Measurements from ENCODE around the gene SLC6A19. TPM values are rescaled to one million over a fixed set of nuclear protein-coding genes. Genes with fewer than 3 reads are reported as not detected.

SLC6A19 gene
- polyA plus RNA-seq, 4 donors, result 56.3 to 199 (median 166) TPM

GRCh38 chr5:1242733-1243486 is 41.5 kb downstream of the SLC6A19 start:
- Histone ChIP-seq H3K36me3 (ENCODE audit: control insufficient read depth in 3 of 3, insufficient read depth in 2 of 3, low read depth in 1 of 3, low read length in 3 of 3) (peaks cover 0 to under 1% (median 0%) of the 10 kb centered on the region in 3 donors), H3K4me1 (ENCODE audit: control insufficient read depth in 3 of 3, insufficient read depth in 2 of 3, low read depth in 1 of 3, low read length in 2 of 3) (peaks cover 0 to 37% (median 5%) of the 10 kb centered on the region in 3 donors), H3K9me3 (ENCODE audit: control insufficient read depth in 2 of 2, insufficient read depth in 1 of 2, low read depth in 1 of 2, low read length in 1 of 2) (peaks cover 0 to 8% of the 10 kb centered on the region in 2 donors), H3K4me3 (ENCODE audit: low read depth in 1 of 3, low read length in 3 of 3) (no peak overlapping the region), H3K27ac (ENCODE audit: low read depth in 1 of 3, low read length in 2 of 3) (no peak overlapping the region), H3K27me3 (ENCODE audit: control insufficient read depth in 3 of 3, insufficient read depth in 3 of 3, low read length in 3 of 3) (peaks cover 0 to 28% (median under 1%) of the 10 kb centered on the region in 3 donors)
- DNase-seq (no peak), FAIRE-seq (no peak)
- 81 to 93% (median 82%) methylated on average over 14 of the region's 14 CpGs for WGBS, 3 donors

- FAIRE-seq (no peak), DNase-seq (no peak)
- Histone ChIP-seq H3K9me3 (ENCODE audit: control insufficient read depth in 2 of 2, insufficient read depth in 1 of 2, low read depth in 1 of 2, low read length in 1 of 2) (peaks cover 0 to 7% of the 10 kb centered on the region in 2 donors), H3K4me1 (ENCODE audit: control insufficient read depth in 3 of 3, insufficient read depth in 2 of 3, low read depth in 1 of 3, low read length in 2 of 3) (peaks cover 0 to 32% (median 5%) of the 10 kb centered on the region in 3 donors), H3K27me3 (ENCODE audit: control insufficient read depth in 3 of 3, insufficient read depth in 3 of 3, low read length in 3 of 3) (peaks cover 0 to 28% (median 3%) of the 10 kb centered on the region in 3 donors), H3K4me3 (ENCODE audit: low read depth in 1 of 3, low read length in 3 of 3) (no peak overlapping the region), H3K27ac (ENCODE audit: low read depth in 1 of 3, low read length in 2 of 3) (no peak overlapping the region), H3K36me3 (ENCODE audit: control insufficient read depth in 3 of 3, insufficient read depth in 2 of 3, low read depth in 1 of 3, low read length in 3 of 3) (no peaks in the 10 kb centered on the region)
- WGBS, 3 donors, result 54 to 75% (median 66%) methylated on average over 27 to 33 of the region's 33 CpGs
Measured at GRCh38 chr5:1243487-1244130, 42.2 kb downstream of the SLC6A19 start.

- Histone ChIP-seq H3K27ac (ENCODE audit: low read depth in 1 of 3, low read length in 2 of 3) (no peak overlapping the region), H3K36me3 (ENCODE audit: control insufficient read depth in 3 of 3, insufficient read depth in 2 of 3, low read depth in 1 of 3, low read length in 3 of 3) (no peaks in the 10 kb centered on the region), H3K9me3 (ENCODE audit: control insufficient read depth in 2 of 2, insufficient read depth in 1 of 2, low read depth in 1 of 2, low read length in 1 of 2) (peaks cover 0 to under 1% of the 10 kb centered on the region in 2 donors), H3K4me3 (ENCODE audit: low read depth in 1 of 3, low read length in 3 of 3) (no peak overlapping the region), H3K4me1 (ENCODE audit: control insufficient read depth in 3 of 3, insufficient read depth in 2 of 3, low read depth in 1 of 3, low read length in 2 of 3) (peaks cover 0 to 26% (median 3%) of the 10 kb centered on the region in 3 donors), H3K27me3 (ENCODE audit: control insufficient read depth in 3 of 3, insufficient read depth in 3 of 3, low read length in 3 of 3) (peaks cover 0 to 28% (median 3%) of the 10 kb centered on the region in 3 donors)
- 70 to 78% (median 73%) methylated on average over 21 of the region's 21 CpGs for WGBS, 3 donors
- DNase-seq (no peak), FAIRE-seq (no peak)
Measured at GRCh38 chr5:1244255-1244654, 42.9 kb downstream of the SLC6A19 start.

- no peaks in the 10 kb centered on the region for H3K36me3 ChIP-seq (ENCODE audit: control insufficient read depth in 3 of 3, insufficient read depth in 2 of 3, low read depth in 1 of 3, low read length in 3 of 3)
- H3K4me3 ChIP-seq (ENCODE audit: low read depth in 1 of 3, low read length in 3 of 3), result no peak overlapping the region
- H3K9me3 ChIP-seq (ENCODE audit: control insufficient read depth in 2 of 2, insufficient read depth in 1 of 2, low read depth in 1 of 2, low read length in 1 of 2), result no peaks in the 10 kb centered on the region
- no peak for FAIRE-seq
- peaks cover 0 to 22% (median 2%) of the 10 kb centered on the region in 3 donors for H3K4me1 ChIP-seq (ENCODE audit: control insufficient read depth in 3 of 3, insufficient read depth in 2 of 3, low read depth in 1 of 3, low read length in 2 of 3)
- DNase-seq, result peak in 1 of 2 donors; percentile 18
- no peak overlapping the region for H3K27ac ChIP-seq (ENCODE audit: low read depth in 1 of 3, low read length in 2 of 3)
- H3K27me3 ChIP-seq (ENCODE audit: control insufficient read depth in 3 of 3, insufficient read depth in 3 of 3, low read length in 3 of 3), result peaks cover 0 to 28% (median 3%) of the 10 kb centered on the region in 3 donors
- WGBS, 3 donors, result 59 to 62% (median 60%) methylated on average over 10 of the region's 10 CpGs
Measured at GRCh38 chr5:1244976-1245375, 43.6 kb downstream of the SLC6A19 start.

GRCh38 chr5:1245905-1246576 is 44.6 kb downstream of the SLC6A19 start:
- H3K27ac ChIP-seq (ENCODE audit: low read depth in 1 of 3, low read length in 2 of 3), result no peak overlapping the region
- H3K9me3 ChIP-seq (ENCODE audit: control insufficient read depth in 2 of 2, insufficient read depth in 1 of 2, low read depth in 1 of 2, low read length in 1 of 2), result no peaks in the 10 kb centered on the region
- DNase-seq (no peak), FAIRE-seq (no peak)
- peaks cover 0 to 28% (median 3%) of the 10 kb centered on the region in 3 donors for H3K27me3 ChIP-seq (ENCODE audit: control insufficient read depth in 3 of 3, insufficient read depth in 3 of 3, low read length in 3 of 3)
- H3K4me1 ChIP-seq (ENCODE audit: control insufficient read depth in 3 of 3, insufficient read depth in 2 of 3, low read depth in 1 of 3, low read length in 2 of 3), result peaks cover 0 to 25% (median 0%) of the 10 kb centered on the region in 3 donors
- WGBS, 3 donors, result 22 to 51% (median 34%) methylated on average over 43 to 58 of the region's 58 CpGs
- H3K36me3 ChIP-seq (ENCODE audit: control insufficient read depth in 3 of 3, insufficient read depth in 2 of 3, low read depth in 1 of 3, low read length in 3 of 3), result no peaks in the 10 kb centered on the region
- H3K4me3 ChIP-seq (ENCODE audit: low read depth in 1 of 3, low read length in 3 of 3), result no peak overlapping the region

GRCh38 chr5:1246711-1247431 is 45.5 kb downstream of the SLC6A19 start:
- WGBS, 3 donors, result 17 to 23% (median 23%) methylated on average over 39 to 43 of the region's 43 CpGs

GRCh38 chr5:1247811-1248210 is 46.4 kb downstream of the SLC6A19 start:
- no peak for FAIRE-seq
- H3K4me1 ChIP-seq (ENCODE audit: control insufficient read depth in 3 of 3, insufficient read depth in 2 of 3, low read depth in 1 of 3, low read length in 2 of 3), result peaks cover 0 to 32% (median 0%) of the 10 kb centered on the region in 3 donors
- no peak overlapping the region for H3K27ac ChIP-seq (ENCODE audit: low read depth in 1 of 3, low read length in 2 of 3)
- no peaks in the 10 kb centered on the region for H3K9me3 ChIP-seq (ENCODE audit: control insufficient read depth in 2 of 2, insufficient read depth in 1 of 2, low read depth in 1 of 2, low read length in 1 of 2)
- H3K4me3 ChIP-seq (ENCODE audit: low read depth in 1 of 3, low read length in 3 of 3), result no peak overlapping the region
- H3K27me3 ChIP-seq (ENCODE audit: control insufficient read depth in 3 of 3, insufficient read depth in 3 of 3, low read length in 3 of 3), result peaks cover 0 to 28% (median 3%) of the 10 kb centered on the region in 3 donors
- DNase-seq, result no peak
- H3K36me3 ChIP-seq (ENCODE audit: control insufficient read depth in 3 of 3, insufficient read depth in 2 of 3, low read depth in 1 of 3, low read length in 3 of 3), result peaks cover 0 to under 1% (median 0%) of the 10 kb centered on the region in 3 donors
- 79 to 86% (median 79%) methylated on average over 6 of the region's 6 CpGs for WGBS, 3 donors

More at GRCh38 chr5:1246711-1247431, 45.5 kb downstream of the SLC6A19 start:
- peaks cover 0 to 27% (median 0%) of the 10 kb centered on the region in 3 donors for H3K4me1 ChIP-seq (ENCODE audit: control insufficient read depth in 3 of 3, insufficient read depth in 2 of 3, low read depth in 1 of 3, low read length in 2 of 3)
- DNase-seq (peak; percentile 52 to 91), FAIRE-seq (no peak)
- peaks cover 0 to 28% (median 3%) of the 10 kb centered on the region in 3 donors for H3K27me3 ChIP-seq (ENCODE audit: control insufficient read depth in 3 of 3, insufficient read depth in 3 of 3, low read length in 3 of 3)
- H3K9me3 ChIP-seq (ENCODE audit: control insufficient read depth in 2 of 2, insufficient read depth in 1 of 2, low read depth in 1 of 2, low read length in 1 of 2), result no peaks in the 10 kb centered on the region
- no peak overlapping the region for H3K27ac ChIP-seq (ENCODE audit: low read depth in 1 of 3, low read length in 2 of 3)
- H3K36me3 ChIP-seq (ENCODE audit: control insufficient read depth in 3 of 3, insufficient read depth in 2 of 3, low read depth in 1 of 3, low read length in 3 of 3), result no peaks in the 10 kb centered on the region
- H3K4me3 ChIP-seq (ENCODE audit: low read depth in 1 of 3, low read length in 3 of 3), result no peak overlapping the region
